Stimulated activated CD4-positive, alpha-beta T cell treated with anti-CD3 and anti-CD28 coated beads, Interleukin-4, amount 100 ng/mL, for 4 hours (primary cell): ENCODE results near the gene PACSIN3.

Experiments used
- DNase-seq, 2 experiments: peaks; one replicate each; pipeline ENCODE4 v3.0.0-alpha.2; 2020

Gene PACSIN3

DNA sequence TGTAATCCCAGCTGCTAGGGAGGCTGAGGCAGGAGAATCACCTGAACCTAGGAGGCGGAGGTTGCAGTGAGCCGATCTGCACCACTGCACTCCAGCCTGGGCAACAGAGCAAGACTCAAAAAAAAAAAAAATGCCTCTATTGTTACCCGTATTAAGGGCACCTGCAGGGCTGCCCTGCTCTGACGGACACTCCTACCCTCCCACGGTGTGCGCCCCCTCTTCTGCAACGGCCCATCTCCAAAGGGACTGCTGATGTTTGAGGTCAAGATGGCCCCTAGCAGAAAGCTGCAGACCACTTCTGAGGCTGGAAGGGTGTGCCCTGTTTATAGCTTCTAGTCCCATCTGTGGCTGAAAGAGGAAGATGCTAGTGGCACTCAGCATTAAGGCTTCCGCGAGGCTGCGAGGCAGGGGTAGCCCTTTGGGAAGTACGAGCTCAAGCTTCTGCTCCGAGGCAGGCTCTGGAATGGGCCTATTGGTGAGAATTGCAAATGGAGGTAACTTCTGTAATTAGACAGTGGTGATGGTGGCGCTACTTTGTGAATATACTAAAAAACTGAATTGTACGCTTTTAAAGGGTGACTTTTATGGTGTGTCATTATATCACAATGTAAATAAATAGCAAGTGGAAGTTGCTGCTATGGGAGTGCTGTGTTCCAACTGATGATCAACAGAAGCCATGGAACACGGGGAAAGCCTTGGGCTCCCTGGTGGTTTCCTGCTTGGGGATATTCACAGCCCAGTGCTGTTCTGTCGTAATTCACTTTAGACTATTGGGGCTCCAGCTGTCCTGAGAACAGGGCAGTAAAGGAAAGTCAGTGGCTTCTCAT is 33.9 kb downstream of the PACSIN3 start:
- DNase-seq, result no peak

DNA sequence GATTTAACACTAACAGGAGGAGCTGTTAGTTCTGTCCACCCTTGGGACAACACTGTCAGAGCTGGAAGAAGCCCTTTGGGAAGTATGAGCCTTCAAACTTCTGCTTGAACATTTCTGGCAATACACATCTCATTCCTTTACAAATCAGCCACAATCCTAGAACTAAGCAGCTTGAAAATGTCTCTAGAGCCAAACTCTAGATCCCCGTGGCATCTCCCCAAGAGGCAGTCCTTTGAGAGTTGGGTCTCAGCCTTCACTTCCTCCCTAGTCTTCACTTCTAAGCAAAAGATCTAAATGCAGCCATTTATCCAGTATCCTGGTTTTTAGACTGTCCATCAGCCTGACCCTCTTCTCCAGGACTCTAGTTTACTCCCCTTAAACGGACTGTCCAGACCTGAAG is 36.5 kb downstream of the PACSIN3 start:
- no peak for DNase-seq

DNA sequence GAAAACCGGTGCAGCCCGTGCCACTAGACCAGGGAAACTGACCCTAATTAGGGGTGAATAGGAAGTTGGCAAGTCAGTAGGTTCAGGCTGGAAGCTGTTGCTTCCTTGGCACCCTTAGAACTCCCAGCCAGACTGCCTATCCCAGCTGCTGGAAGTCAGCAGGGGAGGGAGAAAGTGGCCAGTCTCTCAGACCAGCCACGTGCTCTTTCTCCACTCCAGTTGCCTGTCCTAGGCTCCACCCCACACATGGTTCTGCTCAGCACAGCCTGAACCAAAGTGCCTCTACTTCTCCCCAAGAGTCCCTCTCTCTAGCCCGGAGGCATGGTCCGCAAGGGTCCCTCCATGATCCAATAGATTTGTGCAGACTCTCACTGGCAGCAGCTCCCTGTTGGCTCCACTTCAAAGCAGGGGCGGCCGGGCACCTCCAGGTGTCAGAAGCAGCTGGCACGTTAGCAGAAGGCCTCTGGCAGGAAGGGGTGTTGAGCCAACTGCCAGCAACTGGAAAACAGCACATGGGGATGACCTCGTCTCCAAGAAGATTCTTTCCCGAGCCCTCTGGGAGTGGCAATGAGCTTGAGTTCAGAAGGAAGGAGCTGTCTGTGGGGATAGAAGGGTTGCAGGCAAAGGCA is 37.2 kb downstream of the PACSIN3 start:
- no peak for DNase-seq

DNA sequence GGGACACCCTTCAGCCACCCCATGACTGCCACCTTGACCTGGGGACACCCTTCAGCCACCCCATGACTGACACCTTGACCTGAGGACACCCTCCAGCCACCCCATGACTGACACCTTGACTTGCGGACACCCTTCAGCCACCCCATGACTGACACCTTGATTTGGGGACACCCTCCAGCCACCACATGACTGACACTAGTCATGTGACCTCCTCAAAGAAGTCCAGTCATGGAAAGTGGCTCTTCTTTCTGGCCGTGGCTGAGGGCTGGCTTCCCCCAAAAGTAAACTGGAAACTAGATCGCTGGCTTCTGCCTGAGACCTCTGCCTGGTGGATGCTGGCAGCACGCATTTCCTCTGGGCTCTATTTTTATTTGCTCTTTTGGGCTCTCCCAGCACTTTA is 38.0 kb downstream of the PACSIN3 start:
- DNase-seq, result no peak

DNA sequence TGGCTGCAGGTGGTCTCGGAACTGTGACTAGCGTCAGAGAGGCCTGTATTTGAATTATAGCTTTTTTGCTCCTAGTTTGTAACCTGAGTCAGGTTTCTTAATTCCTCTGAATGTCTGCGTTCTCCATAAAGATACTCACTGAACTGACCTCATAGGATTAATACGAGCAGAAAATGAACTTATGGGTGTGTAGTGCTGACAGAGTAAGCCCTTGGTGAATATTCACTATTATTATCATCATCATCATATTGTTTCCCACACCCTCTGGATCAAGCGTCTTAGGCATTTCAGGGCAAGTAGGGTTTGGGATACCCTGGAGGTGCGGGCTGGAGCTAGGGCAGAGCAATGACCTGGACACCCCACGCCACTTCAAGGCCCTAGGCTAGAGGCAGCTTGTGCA is 38.6 kb downstream of the PACSIN3 start:
- DNase-seq, result no peak

DNA sequence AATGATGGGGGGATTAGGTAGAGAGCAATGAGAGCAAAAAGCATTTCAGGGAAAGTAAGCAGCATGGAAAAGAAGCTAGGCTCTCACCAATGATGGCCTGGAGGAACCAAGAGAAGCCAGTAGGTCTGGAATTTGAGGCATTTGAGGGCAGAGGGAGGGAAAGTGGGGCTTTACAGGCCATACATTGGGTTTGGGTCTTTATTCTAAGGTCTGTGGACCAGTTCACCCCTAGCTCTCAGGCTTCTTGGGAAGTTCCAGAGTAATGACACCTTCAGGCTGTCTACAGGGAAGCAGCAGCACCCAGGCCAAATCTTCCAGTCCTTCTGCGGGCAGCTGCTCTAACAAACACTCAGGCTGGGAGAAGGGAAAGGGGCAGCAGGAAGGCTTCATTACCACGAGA is 39.0 kb downstream of the PACSIN3 start:
- no peak for DNase-seq

DNA sequence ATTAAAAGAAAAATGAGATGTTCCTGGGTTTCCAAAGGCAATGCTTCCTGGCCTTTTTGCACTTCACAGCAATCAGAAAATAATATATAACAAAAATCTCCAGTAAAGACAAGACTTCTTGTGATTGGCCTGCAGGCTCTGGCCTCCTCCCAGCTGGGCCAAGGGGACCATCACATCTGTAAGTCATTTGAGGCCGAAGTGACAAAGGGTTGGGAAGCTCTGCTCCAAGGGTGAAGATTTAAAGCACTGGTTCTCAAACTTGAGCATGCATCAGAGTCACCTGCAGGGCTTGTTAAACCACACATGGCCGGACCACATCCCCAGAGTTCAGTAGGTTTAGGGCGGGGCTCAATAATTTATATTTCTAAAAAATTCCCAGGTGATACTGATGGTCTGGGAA is 41.7 kb downstream of the PACSIN3 start:
- no peak for DNase-seq

DNA sequence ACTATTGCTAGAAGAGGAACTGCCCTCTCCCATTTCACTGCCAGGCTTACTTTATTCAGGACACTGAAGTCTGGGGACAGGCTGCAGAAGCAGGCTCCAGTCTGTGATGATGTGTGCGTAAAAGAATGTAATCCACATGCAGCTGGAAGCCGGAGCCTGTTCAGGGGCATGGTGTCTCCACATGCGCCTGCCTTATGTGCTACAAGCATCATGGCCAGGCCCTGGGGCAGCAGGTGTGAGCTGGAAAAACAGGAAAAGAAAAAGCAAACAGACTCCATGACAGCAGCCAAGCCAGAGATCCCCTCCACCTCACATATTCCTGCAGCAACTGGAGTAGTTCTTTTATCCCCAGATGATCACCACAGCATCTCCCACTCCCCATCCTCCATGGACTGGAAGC is 42.9 kb downstream of the PACSIN3 start:
- no peak for DNase-seq

DNA sequence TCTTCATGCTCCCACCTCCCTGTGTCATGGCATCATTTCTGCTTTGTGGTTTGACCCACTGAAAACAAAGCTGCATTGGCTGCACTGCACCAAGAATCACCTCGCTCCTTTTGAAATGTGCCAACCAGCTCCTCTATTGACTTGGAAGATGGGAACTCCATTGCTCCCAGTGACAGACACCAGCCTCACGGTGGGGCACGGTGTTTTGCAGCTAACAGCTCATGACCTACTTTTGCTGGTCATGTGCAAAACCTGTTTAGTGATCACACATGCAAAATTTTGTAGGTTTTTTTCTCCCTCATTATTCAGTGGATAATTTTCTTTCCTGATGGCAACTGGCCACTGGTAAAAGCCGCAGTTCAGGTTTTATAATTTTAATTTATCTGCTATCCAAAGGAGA is 46.4 kb downstream of the PACSIN3 start:
- no peak for DNase-seq

DNA sequence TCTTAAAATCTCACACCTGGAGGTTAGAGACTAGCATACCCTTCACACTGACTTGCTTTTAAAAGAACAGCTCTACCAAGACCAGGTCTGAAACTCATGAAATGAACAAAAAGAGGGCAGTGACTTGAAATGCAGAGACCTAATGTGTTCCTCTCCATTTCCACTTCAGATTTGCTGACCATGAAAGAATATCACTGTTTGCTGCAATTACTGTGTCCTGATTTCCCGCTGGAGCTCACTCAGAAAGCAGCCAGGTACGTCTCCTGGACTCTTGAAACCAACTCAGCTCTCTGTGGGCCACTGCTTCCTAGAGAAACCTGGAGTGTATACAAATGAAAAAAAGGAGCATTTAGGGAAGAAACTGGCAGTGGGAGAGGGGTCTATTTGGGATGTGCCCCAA is 48.8 kb downstream of the PACSIN3 start:
- DNase-seq, result no peak

DNA sequence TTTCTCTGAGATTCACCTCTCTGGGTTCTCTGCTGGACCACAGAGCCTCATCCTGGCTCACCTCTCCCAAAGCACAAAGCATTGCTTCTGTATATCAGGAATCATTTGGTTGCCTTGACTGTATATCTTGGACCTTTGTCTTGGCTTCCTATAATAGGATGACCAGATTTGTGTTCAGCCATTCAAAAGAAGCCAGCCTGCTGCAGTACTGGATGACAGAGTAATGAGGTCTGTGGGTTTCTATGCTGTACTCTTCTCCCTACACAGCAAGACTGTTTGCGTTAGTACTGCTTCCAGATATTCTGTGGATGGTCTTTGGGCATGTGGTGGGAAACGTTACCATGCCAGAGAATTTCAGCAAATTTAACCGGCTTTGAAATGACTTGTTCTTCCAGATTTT is 49.3 kb downstream of the PACSIN3 start:
- no peak for DNase-seq

DNA sequence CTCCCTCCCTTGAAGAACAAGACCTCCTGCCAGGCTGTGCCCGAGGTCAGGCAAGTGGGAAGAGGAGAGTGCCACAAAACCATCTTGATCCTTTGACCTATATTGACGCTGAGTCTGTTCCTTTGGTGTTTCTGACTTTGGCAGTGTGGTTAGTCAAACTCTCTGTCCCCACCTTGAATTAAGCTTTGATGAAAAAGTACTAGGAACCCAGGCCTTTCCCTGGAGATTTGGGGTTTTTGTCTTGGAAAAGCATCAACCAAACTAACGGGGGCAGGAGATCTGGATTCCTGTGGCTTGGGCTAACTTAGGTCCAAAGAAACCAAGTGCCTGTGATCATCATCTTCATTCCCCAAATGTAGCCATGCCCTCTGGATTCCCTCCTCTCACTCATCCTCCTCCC is 49.9 kb downstream of the PACSIN3 start:
- no peak for DNase-seq

DNA sequence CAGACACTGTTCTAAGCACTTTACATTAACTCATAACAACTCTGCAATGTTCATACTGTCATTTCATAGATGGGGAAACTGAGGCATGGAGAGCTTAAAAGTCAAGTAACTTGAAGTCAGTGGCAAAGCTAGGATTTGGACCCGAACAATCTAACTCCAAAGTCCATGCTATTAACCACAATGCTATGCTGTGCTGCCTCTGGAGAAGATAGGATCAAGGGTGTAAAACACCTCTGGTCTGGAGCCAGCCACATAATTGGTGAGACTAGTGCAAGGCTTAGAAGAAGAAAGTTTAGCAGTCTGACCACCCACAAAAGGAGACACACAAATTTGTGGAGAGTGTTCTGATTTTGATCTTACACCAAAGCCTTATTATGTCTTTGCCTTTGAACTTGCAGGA is 53.3 kb downstream of the PACSIN3 start:
- no peak for DNase-seq

DNA sequence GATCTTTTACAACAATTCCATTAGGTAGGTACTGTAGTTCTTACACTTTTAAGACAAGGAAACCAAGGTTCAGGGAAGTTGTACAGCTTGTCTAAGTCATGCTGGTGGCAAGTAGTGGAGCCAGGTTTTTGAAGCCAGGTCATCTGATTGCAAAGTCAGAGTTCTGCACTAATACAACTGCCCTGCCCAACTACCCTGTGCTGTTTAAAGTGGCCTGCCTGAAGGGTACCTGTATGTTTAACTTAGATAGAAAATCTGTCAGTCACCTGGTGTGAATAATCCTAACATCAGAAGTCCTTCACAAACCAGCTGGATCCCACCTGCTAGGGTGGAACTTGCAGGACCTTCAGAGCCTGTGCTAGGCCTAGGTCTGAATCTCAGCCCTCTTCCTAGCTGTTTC is 53.7 kb downstream of the PACSIN3 start:
- no peak for DNase-seq

DNA sequence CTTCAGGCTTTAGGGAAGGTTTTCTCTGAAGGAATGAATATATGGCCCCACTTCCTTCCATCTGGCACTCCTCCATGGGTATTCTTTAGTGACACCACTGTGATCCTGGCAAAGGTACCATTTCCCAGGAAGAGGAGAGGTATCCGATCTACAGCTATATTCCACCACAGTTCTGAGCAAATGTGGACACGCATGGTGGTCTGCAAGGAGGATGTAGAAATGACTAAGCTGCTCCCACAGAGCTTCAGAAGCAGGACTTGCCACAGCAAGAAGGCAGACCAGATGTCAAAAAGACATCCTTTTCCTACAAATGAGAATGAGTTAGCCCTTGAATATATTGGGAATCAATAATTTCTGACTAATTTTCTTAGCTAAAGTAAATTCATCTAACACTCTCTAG is 55.1 kb downstream of the PACSIN3 start:
- DNase-seq, result no peak

DNA sequence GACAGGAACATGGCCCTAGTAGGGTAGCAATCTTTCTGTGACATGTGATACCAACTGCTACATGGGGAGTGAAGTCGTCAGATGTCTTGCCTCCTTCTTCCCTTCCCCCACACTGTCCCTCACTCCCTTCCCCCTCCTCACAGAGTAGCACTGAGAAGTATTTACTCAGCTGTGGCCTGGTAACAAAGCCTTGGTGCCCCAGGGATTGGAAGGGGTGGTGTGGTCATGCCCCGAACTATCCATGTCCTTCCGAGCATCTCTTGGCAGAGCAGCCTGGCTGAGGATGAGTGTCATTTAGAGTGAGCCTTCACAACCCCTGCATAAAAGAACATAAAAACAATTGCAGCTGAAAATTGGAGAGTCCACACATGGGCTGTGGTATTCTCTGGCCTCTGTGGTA is 55.7 kb downstream of the PACSIN3 start:
- no peak for DNase-seq
